SIG-M5 treated with dmso at 0.1 percent for 504 hours (cell line): ENCODE data around the gene NOP14.
"Not testable (repeated sequence)": the region's sequence is repeated elsewhere in the genome, so short reads cannot be mapped to it uniquely, and the experiment has no call there.

Source experiments
- DNase-seq: peaks from one replicate; lab custom pipeline; 2025; ENCODE audit not compliant: unreplicated experiment; lab: John Stamatoyannopoulos, UW

NOP14 gene

GRCh38 chr4:2932951-2933565 is 30.1 kb downstream of the NOP14 start:
- peak; percentile 41 for DNase-seq

DNA sequence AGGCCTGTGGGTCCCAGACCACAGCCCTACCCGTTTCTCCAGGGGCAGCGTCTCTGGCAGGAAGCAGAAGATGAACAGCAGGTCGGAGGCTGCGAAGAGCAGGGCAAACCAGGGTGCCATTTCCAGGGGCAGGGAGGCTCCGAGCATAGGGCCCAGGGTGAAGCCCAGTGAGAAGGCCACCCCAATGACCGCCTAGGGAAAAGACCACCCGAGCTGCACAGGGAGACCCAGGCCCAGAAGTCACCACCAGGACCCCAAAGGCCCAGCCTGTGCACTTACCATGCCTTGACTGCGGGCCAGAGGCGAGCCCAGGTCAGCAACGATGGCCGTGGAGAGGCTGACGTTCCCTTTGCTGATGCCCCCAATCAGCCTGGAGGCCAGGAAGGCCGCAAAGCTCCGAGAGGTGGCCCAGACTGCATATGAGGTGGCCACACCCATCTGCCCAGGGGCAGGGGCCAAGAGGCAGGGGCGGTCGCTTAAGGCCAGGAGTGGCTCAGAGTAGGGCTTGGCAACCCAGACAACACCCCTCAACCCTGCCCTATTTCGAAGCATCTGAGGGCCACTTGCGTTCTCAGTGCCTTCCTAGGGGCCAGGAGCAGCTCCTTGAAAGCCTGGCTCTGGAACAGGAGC is 30.8 kb downstream of the NOP14 start:
- peak; percentile 32 for DNase-seq

DNA sequence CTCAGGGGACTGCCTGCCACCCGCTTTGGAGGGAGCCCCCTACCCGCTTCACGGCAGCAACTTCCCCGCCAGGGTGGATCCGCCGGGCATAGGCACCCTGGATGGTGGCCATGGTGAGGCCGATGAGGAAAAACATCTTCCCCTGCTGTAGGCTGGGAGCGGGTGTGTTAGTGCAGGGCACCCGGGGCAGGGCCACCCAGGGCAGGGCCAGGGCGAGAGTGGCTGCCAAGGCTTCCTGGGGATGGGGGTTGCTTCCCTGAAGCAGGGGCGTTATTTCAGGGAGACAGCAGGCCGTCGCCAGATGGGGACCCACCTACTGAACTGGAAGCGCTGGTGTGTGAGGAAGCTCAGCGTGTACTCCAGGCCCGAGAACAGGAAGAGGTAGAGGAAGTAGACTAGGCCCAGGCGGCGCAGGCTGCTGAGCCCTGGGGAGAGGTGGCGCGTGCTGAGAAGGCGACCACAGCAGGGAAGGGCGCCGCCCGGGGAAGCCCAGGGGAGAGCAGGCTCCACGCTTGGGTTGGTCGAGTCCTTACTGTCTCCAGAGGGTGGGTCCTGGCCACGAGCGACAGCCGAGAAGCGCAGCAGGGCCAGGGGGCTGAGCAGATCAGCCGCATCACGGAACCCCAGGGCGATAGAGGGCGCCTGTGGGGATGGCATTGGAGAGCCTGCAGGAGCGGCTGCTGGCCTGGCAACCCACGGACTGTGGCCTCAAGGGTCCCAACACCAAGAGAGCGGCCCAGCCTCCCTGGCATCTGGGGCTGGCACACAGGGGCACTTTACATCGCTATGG is 31.5 kb downstream of the NOP14 start:
- DNase-seq = peak; percentile 89

GRCh38 chr4:2930758-2931511 is 32.3 kb downstream of the NOP14 start:
- DNase-seq = no peak

DNA sequence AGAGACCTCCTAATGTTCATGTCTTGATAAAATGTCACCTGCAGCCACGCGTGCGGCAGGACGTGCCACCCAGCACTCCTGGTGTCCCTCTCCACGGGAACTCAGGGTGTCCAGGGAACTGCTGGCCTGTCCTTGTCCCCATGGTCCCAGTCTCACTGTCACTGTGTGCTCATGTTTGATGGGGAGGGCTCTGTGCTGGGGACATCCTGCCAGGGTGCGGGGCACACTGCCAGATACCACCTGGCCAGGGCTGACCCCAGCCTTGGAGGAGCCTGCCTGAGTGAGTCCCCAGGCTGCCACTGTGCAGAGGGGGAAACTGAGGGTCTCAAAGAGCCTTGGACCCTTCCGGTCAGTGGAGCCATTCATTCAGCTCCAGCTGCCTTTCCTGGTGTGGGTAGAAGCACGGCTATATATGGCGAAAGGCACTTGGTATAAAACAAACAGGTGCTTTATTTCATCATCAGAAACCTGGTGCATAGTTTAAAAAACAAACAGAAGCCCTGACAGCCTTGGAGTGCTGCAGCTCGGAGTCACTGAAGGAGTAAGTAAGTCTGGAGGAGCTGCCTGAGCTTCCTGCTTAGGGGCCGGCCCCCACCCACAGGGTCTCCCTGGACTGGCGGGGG is 33.0 kb downstream of the NOP14 start:
- DNase-seq = no peak

DNA sequence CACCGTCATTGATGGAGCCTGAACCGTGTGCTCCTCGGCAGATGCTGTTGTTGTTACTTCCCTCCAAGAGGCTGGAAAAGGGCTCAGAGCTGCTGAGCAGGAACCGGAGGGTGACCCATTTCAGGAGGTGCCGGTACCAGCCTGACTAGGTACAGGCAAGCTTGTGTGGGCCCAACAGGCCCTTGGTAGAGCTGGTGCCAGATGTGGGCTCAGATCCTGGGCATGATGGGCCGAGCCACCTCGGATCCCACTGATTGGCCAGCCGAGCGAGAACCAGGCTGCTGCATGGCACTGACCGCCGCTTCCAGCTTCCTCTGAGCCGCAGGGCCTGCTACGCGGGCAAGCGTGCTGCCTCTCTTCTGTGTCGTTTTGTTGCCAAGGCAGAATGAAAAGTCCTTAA is 33.7 kb downstream of the NOP14 start:
- DNase-seq = no peak

DNA sequence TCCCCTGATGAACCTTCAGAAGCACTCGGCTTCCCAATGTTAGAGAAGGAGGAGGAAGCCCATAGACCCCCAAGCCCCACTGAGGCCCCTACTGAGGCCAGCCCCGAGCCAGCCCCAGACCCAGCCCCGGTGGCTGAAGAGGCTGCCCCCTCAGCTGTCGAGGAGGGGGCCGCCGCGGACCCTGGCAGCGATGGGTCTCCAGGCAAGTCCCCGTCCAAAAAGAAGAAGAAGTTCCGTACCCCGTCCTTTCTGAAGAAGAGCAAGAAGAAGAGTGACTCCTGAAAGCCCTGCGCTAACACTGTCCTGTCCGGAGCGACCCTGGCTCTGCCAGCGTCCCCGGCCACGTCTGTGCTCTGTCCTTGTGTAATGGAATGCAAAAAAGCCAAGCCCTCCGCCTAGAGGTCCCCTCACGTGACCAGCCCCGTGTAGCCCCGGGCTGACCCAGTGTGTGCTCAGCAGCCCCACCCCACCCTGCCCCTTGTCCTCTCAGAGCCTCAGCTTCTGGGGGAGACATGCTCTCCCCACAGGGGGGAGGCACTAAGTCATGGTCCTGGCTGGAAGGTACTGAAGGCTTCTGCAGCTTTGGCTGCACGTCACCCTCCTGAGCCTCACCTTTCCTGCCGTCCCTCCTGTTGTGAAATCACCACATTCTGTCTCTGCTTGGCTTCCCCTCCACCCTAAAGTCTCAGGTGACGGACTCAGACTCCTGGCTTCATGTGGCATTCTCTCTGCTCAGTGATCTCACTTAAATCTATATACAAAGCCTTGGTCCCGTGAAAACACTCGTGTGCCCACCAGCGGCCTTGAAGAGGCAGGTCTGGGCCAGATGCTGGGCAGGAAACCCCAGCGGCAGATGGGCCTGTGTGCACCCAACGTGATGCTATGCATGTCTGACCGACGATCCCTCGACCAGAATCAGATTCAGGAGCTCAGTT is 34.7 kb downstream of the NOP14 start:
- DNase-seq = no peak

GRCh38 chr4:2927696-2928075 is 35.5 kb downstream of the NOP14 start:
- no peak for DNase-seq

DNA sequence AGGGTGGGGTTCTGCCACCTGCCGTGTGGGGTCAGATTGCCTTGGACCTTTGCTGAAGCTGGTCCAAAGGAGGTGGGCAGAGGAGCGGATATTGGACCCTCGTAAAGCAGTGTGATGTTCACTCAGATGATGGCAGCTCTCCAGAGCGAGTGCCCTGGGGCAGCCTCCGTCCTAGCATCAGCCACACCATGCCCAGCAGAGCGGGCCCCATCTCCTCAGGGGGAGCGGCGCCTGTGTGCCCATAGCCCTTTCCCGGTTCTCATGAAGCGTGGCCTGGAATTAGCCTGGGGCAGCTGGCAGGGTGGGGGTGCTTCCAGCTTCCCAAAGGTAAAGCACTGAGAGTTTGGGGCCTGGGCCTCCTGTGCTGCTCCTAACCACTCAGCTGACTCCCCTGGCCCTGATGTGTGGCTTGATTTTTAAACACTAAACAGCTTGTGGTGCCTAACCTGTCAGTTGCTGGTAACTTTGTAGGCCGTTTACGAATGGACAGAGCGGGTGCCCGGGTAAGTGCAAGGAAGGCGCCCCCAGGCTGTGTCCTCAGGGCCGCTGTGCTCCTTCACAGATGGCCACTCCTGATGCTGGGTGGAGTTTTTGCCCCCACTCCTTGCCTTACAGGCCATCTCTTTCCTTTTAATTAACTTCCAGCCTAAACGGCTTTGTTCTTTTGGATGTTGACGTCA is 36.0 kb downstream of the NOP14 start:
- DNase-seq = no peak

DNA sequence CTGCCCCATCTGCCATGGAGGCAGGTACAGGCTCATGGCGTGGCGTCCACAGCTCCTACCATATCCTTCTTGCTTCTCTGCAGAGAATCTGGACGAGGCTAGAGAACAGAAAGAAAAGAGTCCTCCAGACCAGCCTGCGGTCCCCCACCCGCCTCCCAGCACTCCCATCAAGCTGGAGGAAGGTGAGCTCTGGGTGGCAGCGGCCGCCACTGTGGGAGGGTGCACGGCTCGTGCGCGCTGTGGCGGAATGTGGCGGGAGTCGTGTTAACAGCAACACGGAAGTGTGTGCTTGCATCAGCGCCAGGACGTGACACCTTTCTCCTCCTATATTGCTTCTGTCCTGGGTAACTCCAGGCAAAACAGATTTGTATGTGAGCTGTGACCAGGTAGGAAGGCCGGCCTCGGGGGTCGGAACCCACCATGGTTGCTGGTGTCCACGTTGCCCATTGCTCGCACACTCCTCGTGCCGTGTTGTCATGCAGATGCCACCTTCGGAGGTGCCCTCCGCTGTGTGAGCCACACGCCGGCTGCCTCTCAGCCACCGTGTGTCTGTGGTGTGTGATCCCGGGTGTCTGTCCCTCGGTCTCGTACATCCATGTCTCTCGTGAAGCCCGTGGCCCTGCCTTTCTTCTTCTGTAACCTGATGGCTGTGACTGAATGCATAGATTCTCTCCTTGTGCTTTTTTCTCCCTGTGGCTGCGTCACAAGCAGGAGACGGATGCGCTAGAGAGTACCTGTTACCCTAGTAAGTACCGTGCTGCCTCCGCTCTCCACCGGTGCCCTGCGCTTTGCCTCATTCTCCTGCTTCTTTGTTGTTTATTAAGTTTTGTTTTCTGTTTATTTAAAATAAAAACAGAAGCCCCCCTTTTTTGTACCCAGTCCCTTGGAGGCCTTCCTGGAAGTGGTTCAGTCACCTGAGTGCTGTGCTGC is 37.0 kb downstream of the NOP14 start:
- DNase-seq = no peak

GRCh38 chr4:2925496-2925895 is 37.7 kb downstream of the NOP14 start:
- no peak for DNase-seq

DNA sequence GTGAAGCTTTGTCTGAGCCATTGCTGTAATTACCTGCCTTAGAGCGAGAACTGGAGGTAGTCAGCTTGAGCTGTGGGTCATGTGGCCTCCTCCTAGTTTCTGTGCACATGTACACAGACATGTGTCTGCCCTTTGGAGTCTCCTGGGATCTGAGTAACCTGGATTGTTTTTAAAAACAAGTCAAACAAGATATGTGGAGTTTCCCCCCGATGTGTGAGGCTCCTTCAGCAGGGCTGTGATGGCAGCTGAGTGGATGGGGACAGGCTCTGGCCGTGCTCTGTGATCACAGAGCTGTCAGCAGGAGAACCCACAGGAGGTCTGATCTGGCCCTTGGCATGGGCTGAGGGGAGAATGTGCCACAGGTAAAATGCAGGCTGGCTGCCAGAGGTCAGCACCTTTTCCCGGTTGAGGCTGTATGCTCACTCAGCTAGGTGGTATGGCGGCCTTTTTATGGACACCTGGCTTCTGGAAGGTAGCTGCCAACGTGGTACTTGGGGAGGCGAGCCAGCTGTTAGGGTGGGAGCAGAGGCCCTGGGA is 38.4 kb downstream of the NOP14 start:
- no peak for DNase-seq

DNA sequence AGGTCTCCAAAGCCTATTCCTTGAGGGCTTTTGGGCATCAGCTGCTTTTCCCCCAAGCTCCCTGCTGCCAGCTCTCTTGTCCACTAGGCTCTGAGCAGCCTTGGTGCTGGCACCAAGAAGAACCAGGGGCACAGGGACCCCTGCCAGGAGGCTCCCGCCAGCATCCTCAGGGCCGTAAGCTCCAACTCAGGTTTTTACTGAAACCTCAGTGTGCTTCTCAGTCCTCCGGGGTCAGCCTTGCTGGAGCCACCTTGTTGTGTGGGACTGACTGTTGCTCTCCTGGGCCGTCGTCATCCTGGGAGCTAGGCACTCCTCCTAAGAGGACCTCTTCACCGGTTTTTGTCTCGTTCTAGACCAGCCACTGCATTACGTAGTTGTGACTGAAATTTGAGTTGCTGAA is 38.9 kb downstream of the NOP14 start:
- DNase-seq = no peak

DNA sequence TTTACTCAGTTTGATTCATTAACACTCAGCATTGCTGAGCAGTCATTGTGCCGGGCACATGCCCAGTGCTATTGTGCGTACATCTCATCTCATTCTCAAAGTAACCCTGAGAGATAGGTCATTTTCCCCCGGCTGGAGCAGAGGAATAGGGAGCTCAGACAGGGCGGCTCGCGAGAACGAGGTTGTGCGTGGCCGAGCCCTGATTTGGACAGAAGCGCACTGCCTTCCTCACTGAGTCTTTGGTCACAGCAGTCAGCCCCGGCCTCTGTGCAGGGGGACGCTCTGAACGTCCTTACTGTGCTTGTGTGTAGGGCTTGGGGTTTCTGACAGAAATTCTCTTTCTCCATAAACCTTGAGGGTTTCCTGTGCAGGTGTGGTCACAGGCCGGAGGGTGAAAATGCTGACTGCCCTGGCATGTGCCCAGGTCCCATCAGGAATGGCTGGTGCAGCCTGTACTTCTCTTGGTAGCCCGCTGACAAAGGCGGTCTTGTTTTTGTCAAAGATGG is 39.5 kb downstream of the NOP14 start:
- DNase-seq = no peak

DNA sequence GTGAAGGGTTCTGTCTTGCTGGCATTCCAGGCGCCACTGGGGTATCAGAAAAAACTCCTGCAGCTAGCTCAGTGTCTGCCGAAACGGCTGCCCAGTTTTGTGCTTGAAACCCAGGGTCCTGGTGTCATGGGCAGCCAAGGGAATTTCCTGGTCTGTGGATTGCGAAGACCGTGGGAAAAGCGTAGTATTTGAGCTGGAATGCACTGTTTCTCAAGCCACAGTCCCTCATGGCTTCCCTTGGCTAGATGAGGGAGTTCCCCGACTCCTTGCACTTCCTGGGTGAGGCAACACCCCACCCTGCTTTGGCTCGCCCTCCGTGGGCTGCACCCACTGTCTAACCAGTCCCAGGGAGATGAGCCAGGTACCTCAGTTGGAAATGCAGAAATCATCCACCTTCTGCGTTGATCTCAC is 40.1 kb downstream of the NOP14 start:
- no peak for DNase-seq

DNA sequence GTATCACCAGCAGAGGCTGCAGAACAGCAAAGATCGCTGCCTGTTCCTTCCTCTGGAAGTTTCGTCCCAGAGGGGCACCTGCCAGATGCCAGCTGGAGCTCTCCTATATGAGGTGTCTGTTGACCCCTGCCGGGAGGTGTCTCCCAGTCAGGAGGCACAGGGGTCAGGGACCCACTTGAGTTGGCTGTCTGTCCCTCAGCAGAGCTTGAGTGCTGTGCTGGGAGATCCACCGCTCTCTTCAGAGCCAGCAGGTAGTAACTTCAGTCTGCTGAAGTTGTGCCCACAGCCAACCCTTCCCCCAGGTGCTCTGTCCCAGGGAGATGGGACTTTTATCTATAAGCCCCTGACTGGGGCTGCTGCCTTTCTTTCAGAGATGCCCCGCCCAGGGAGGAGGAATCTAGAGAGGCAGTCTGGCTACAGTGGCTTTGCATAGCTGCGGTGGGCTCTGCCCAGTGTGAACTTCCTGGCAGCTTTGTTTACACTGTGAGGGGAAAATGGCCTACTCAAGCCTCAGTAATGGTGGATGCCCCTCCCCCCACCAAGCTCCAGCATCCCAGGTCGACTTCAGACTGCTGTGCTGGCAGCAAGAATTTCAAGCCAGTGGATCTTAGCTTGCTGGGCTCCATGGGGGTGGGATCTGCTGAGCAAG is 40.6 kb downstream of the NOP14 start:
- DNase-seq = not testable (repeated sequence)

- DNase-seq = not testable (repeated sequence)
Observed at GRCh38 chr4:2918714-2919113, 44.5 kb downstream of the NOP14 start.
